HT-29 (cell line): ENCODE measurements around the gene CFI. TPM values are rescaled to one million over a fixed set of nuclear protein-coding genes. Genes with fewer than 3 reads are reported as not detected.

Source experiments
- DNase-seq: peaks from one replicate; pipeline ENCODE4 v3.0.0-alpha.2; 2015; ENCODE audit warnings: low spot score
- total RNA-seq: library from RNA; depleted of rRNA; stranded (reverse); fragments of >200 nt; shearing (Covaris generic); gene quantifications from 2 replicates; pipeline ENCODE4 v1.2.3, GENCODE V29; 2014; rRNA removed

CFI gene
- total RNA-seq: 0.20 TPM in 1 of 2 replicates, not detected in the other

- DNase-seq: peak; percentile 18
Measured at GRCh38 chr4:109801895-109802319, at the start of gene CFI. Gene CFI, minus strand, starts transcription at chr4:109801999. Its CDS starts 28 bp downstream, at chr4:109801971.

- DNase-seq: no peak
Measured at GRCh38 chr4:109850601-109851000, 48.8 kb upstream of the CFI start.

DNA sequence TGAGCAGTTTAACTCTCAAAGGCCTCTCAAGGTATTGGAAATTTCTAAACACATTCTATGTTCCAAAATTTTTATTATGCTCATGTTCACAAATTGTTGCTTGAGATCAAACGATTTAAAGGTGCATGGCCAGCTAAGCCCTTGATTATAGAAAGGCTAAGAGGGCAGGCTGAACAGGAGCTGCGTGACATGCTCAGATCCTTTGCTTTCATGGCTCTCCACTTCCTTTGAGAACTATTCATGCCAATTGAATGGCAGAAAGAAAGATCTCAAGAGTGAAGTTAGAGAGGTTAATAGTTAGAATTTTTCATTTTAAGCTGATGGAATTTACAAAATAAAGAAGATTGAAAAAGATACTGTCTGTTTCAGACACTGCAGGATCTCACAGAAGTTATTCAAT, 46.7 kb upstream of the CFI start:
- no peak for DNase-seq

GRCh38 chr4:109847896-109848442, 46.2 kb upstream of the CFI start, which contains the start of gene LRIT3:
Gene LRIT3, plus strand, starts transcription at chr4:109848107. Its CDS starts 95 bp downstream, at chr4:109848202.
- DNase-seq: no peak

DNA sequence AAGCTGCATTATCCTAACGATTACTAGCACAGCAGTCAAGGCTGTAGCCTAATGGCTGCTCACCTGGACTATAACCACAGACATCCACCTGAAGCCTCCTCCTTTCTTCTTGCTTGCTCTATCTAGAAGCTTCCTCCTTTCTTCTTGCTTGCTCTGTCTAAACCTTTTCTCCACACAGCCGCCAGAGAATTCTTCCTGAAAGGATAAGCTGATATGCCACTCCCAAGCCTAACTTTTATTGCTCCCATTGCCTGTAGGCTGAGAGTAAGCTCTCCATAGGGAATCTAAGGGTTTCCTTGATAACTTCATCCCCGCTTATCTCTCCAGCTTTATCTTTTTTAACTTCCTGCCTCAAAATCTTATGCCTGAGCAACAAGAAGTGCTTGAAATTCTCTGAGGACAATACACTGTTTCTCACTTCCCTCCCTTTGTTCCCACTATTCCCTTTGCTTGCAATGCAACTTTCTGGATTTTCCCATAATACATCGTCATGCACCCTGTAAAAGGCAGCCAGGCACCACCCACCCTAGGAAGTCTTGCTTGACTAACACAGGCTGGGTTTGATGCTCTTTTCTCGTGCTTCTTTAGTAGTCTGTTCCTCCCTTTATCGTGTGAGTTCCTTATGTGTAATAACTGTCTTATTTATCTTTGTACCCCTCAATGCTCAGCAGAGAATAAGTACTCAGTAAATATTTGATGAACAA, 44.7 kb upstream of the CFI start:
- DNase-seq: no peak

- DNase-seq: no peak
Measured at GRCh38 chr4:109836985-109837384, 35.2 kb upstream of the CFI start.

DNA sequence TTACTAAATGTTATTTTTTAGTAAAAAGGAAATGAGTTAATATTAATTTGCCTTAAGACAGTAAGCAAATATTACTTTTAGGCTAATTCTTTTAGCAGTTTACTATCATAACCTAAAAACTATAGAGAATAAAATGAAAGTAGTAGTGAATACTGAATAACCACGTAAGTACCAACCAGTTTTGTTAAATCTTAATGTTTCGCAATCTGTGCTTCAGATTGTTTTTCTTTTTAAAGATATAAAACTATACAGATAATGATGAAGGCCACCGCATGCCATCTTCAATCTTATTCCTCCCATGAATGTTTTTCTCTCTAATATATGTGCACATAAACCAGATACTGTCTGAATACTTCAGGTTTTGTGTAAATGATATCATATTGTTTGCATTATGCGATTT, 32.0 kb upstream of the CFI start:
- no peak for DNase-seq

DNA sequence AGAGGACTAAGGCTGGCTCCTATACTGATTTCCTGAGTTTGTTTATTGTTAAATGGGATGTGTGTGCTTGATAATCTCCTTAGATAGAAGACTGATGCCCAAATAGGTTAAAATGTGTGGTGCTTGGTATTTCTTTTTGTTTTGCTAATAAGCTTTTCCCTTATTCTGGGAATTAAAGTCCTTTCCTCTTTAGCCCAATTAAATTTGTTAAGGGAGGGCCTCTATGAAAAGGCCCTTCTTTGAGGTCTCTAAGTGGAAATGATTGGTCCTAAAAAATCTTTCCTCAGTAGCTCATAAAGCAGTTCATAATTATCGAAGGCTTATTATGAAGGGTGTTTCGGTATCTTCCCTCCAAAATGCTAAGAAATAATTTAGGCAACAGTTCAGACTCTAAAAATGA, 25.9 kb upstream of the CFI start, which contains the start of gene RRH:
TSS of gene RRH (plus strand) at position 301 of the 400 bp plus-strand sequence. CDS start at position 357, 56 bp downstream.
- no peak for DNase-seq

- DNase-seq: peak; percentile 33
Measured at GRCh38 chr4:109826719-109827118, 24.9 kb upstream of the CFI start.

DNA sequence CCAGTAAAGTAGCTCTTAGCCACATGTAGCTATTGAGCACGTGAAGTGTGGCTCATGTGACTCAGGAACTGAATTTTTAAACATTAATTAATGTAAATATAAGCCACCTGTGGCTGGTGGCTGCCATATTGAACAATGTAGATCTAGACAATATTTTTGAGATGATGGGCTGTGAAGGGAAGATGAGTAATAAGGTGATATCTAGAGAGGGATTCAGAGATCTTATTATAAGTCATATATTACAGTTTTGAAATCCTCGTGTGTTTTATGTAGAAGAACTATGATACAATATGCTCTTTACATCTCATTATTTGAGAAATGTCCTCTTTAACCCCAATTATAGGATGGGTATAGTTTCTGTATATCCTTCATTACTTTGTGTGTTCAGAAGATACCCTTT, 19.4 kb upstream of the CFI start:
- no peak for DNase-seq

DNA sequence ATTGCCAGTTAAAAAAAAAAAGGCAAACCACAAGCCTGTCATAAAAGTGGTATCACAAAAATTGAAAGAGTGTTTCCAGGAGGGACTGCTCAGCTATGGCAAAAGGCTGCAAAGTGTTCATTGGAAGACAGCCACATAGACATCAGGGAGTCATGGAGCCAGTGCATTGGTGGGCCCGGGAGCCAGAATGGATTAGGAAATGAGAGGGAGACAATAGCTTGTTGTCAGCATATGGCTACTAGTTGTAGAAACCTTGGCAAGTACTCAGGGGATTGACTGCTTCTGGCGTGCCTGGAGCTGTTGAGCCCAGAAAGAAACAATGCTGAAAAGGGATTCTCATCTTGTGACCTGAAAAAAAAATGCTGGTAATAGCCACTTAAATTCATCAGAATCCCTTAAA, 18.8 kb upstream of the CFI start:
- no peak for DNase-seq

- no peak for DNase-seq
Measured at GRCh38 chr4:109818268-109818667, 16.5 kb upstream of the CFI start.

DNA sequence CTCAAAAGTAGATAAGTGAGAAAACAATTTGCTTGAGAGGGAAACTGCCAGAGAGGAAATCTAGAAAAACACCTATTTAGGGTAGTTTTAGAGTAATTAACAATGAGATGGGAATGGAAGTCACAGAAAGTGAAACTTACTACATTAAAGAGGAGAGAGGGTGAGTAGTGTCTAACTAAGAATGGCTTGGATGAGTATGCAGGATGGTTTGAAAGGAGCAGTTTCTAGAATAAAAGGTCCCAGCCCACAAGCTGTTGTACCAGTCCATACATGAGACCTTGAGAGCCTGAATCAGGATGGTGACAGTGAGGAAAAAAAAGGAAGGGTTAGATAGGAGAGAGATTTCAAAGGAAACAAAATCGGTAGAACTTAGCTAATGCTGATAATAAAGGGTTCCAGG, 15.1 kb upstream of the CFI start:
- no peak for DNase-seq

- DNase-seq: peak; percentile 19
Measured at GRCh38 chr4:109816082-109816442, 14.3 kb upstream of the CFI start.

DNA sequence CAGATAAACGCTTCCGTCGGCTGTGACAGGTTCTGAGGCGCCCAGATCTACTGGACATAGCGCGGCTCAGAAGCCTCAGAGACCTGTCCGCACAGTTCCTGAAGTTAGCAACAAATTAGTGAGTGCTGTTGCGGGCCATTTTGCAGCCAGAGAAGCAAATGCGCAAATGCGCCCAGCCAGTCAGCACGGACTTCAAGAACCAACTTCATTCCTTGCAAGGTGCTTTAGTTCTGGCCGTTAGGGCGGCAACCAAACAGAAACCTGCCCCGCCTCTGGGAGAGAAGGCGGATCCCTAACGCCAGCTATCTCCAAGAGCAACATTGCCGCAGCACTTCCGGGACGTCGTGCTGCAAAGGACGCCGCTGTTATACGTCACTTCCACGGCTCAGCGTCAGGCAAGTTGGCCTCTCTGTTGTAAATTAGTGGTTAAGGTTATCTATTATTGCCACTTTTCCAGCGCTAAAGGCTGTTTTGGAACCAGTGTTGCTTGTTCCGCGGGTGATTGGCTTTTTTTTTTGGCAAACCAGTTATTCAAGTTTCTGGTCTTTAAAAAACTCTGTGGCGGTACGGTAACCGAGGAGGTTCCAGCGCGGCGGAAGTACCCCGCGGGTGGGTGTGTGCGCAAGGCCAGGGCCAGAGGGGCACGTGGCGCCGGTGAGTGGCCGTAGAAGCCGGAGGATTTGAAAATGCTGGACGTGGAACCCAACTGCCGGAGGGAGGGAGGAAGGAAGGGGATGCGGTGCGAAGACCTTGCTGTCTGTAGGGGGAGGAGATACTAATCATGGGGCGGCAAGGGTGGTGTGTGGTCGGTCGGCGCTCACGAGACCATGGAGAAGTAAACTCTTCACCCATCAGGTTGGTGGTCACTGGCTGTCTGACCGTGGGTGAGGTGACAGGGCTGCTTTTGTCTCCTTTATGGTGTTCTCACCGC, 13.6 kb upstream of the CFI start, which contains the start of gene GAR1:
TSS of gene GAR1 (plus strand) at position 612 of the 931 bp plus-strand sequence. CDS start 403 bp downstream, outside the sequence.
- DNase-seq: peak; percentile 95

GRCh38 chr4:109811707-109812106, 9.9 kb upstream of the CFI start:
- no peak for DNase-seq

- peak; percentile 25 for DNase-seq
Measured at GRCh38 chr4:109810552-109811387, 9.0 kb upstream of the CFI start.

GRCh38 chr4:109809655-109810054, 7.9 kb upstream of the CFI start:
- DNase-seq: no peak

GRCh38 chr4:109803924-109804571, 2.2 kb upstream of the CFI start:
- peak; percentile 65 for DNase-seq

DNA sequence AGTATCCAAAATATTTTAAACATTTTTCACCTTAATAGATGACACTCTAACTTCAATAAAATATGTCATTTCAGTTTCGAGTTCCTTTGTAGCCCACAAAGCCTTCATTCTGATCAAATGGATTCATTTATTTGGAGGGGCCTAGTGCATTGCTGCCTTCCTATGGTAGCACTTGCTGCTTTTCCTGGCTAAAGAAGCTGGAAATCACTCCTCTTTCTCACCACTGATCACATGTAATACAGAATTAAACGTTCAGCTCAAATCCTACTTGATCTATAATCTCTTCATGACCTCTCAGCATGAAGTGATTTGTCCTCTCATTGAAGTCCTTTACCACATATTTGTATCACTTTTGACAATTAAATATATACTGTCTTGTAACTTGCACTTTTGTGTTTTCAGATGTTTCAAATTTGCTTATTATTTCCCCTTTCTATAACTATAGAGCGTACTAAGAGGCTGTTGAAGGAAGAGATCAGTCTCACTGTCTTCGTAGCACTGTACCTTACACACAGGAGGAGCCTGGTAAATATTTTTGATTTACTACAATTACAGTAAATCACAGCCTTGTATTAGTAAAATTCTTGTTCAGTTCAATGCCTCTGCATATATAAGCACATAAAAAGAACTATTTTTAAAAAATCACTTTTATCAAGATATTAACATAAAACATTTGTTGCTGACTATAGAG, 555 bp downstream of the CFI start:
- DNase-seq: no peak
